Tibial nerve (tissue), 4 donors: ENCODE data around the gene KLF8. TPM values are rescaled to one million over a fixed set of nuclear protein-coding genes. Genes with fewer than 3 reads are reported as not detected.

Experiments
- DNase-seq, 2 donors: peaks; one replicate each; pipeline ENCODE4 v3.0.0-alpha.2; 2019; ENCODE audit warnings: low spot score in 2 of 2
- H3K27ac ChIP-seq, 4 donors: fragments of 200-600 bp; sonication (generic) in 3 of 4; one replicate each; pipeline ENCODE4 v1.5.1; 2017 to 2019; ENCODE audit warnings: mild to moderate bottlenecking in 1 of 4
- H3K27me3 ChIP-seq, 2 donors: fragments of 200-600 bp; sonication (generic) in 1 of 2; one replicate each; pipeline versions ENCODE4 v1.5.1 to v1.6.0; 2017 to 2019
- H3K36me3 ChIP-seq, 3 donors: fragments of 200-600 bp; sonication (generic); one replicate each; pipeline ENCODE4 v1.5.1; 2018 to 2019
- H3K4me1 ChIP-seq, 4 donors: fragments of 200-600 bp; sonication (generic) in 3 of 4; one replicate each; pipeline ENCODE4 v1.5.1; 2017 to 2019
- H3K4me3 ChIP-seq, 4 donors: fragments of 200-600 bp; sonication (generic) in 3 of 4; one replicate each; pipeline ENCODE4 v1.5.1; 2017 to 2019; ENCODE audit warnings: mild to moderate bottlenecking in 1 of 4, moderate library complexity in 1 of 4
- H3K9me3 ChIP-seq, 4 donors: fragments of 200-600 bp; sonication (generic) in 3 of 4; one replicate each; pipeline ENCODE4 v1.5.1; 2017 to 2019
- EP300 ChIP-seq, 2 donors: sonication (generic); formaldehyde crosslinking; IDR thresholded peaks; one replicate each; pipeline ENCODE4 v1.6.1; 2017; ENCODE audit warnings: antibody characterized with exemption in 2 of 2, mild to moderate bottlenecking in 1 of 2
- POLR2A ChIP-seq, 2 donors: fragments of 450-650 bp; IDR thresholded peaks; one replicate each; pipeline ENCODE4 v1.6.1; 2017; ENCODE audit warnings: antibody characterized with exemption in 2 of 2, mild to moderate bottlenecking in 2 of 2, moderate library complexity in 2 of 2
- WGBS, 2 donors: methylation state at CpG; one replicate each; pipeline ENCODE4 v1.1.5; 2018; 5-methylcytosine and 5-hydroxymethylcytosine counted together
- total RNA-seq, 4 donors: library from RNA; depleted of rRNA; stranded (reverse); fragments of >200 nt; gene quantifications; one replicate each; pipeline ENCODE4 v1.1.0, GENCODE V29; 2016
- TF ChIP-seq, protein P1 (sequence below), 5 experiments: fragments of 200-600 bp in 3 of 5; fragments of 450-650 bp in 2 of 5; sonication (generic) in 3 of 5; IDR thresholded peaks; one replicate each; pipeline ENCODE4 v1.5.1; 2016 to 2019; ENCODE audit warnings: antibody characterized with exemption in 5 of 5, mild to moderate bottlenecking in 3 of 5, moderate library complexity in 2 of 5

The KLF8 gene
- total RNA-seq, 4 donors from 2014 or later, result 20.5 to 28.8 (median 24.1) TPM

DNA sequence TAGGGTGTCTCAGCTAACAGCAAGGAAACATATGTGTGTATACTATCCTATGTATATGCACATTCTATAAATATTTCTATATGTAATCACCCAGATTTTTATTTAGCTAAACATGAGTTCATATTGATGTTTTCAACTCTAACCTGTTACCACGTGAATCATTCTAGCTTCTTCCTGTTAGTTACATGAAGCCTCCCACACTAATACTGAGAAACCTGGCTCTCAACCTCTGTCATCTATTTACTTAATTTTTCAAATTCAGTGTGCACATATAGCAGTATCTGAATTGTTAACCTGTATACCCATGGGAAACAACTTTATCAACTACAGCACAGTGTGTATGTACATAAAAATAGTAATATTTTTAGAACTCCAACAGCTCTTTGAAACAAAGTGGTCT lies 57.3 kb downstream of the KLF8 start:
- Histone ChIP-seq H3K36me3 (peaks cover 0 to 25% (median 0%) of the 10 kb centered on the region in 3 donors), H3K27ac (no peak overlapping the region), H3K27me3 (no peaks in the 10 kb centered on the region), H3K4me3 (no peak overlapping the region), H3K4me1 (no peaks in the 10 kb centered on the region), H3K9me3 (peaks cover 0 to 4% (median 0%) of the 10 kb centered on the region in 4 donors)
- TF ChIP-seq EP300 (IDR thresholded peaks at IDR 0.05), result no peak
- TF ChIP-seq, protein P1, sequence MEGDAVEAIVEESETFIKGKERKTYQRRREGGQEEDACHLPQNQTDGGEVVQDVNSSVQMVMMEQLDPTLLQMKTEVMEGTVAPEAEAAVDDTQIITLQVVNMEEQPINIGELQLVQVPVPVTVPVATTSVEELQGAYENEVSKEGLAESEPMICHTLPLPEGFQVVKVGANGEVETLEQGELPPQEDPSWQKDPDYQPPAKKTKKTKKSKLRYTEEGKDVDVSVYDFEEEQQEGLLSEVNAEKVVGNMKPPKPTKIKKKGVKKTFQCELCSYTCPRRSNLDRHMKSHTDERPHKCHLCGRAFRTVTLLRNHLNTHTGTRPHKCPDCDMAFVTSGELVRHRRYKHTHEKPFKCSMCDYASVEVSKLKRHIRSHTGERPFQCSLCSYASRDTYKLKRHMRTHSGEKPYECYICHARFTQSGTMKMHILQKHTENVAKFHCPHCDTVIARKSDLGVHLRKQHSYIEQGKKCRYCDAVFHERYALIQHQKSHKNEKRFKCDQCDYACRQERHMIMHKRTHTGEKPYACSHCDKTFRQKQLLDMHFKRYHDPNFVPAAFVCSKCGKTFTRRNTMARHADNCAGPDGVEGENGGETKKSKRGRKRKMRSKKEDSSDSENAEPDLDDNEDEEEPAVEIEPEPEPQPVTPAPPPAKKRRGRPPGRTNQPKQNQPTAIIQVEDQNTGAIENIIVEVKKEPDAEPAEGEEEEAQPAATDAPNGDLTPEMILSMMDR (IDR thresholded peaks at IDR 0.05), result no peak
- TF ChIP-seq POLR2A (IDR thresholded peaks at IDR 0.05), result no peak
- WGBS, 2 donors, result 63 to 100% methylated on average over 1 of the region's 1 CpG
- DNase-seq, result no peak

DNA sequence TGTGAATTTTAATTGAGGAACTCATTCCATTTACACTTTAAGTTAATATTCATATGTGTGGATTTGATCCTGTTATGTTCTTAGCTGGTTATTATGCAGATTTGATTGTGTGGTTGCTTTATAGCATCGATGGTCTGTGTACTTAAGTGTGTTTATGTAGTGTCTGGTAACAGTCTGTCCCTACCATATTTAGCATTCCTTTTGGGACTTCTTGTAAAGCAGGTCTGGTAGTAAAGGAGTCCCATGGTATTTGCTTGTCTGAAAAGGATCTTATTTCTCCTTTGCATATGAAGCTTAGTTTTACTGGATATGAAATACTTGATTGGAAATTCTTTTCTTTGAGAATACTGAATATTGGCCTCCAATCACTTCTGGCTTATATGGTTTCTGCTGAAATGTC lies 76.6 kb downstream of the KLF8 start:
- WGBS, 2 donors, result 70 to 82% methylated on average over 1 of the region's 1 CpG
- Histone ChIP-seq H3K9me3 (no peaks in the 10 kb centered on the region), H3K27me3 (no peaks in the 10 kb centered on the region), H3K36me3 (no peaks in the 10 kb centered on the region), H3K4me1 (no peaks in the 10 kb centered on the region), H3K27ac (no peak overlapping the region), H3K4me3 (no peak overlapping the region)
- no peak for TF ChIP-seq EP300 (IDR thresholded peaks at IDR 0.05)
- TF ChIP-seq, protein P1 (IDR thresholded peaks at IDR 0.05), result no peak
- no peak for TF ChIP-seq POLR2A (IDR thresholded peaks at IDR 0.05)
- DNase-seq, result no peak

DNA sequence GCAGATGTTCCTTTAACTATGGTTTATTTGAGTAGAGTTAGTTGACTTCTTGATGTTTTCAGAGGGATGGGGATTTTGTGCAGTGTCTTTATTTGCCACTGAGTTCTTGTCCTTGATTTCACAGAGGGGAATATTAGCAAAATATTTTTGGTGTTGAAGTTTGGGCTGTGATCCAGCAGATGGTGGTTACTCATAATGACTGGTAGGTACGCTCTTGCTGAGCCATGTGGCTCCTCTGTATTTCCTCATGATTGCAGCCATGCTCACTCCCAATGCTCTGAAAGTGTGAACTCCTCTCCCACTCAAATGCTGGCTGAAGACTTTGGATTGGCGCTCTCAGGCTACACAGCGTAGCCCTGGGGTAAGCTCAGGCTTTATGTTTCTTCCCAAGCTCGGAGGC lies 77.7 kb downstream of the KLF8 start:
- Histone ChIP-seq H3K27me3 (no peaks in the 10 kb centered on the region), H3K4me1 (no peaks in the 10 kb centered on the region), H3K9me3 (no peaks in the 10 kb centered on the region), H3K27ac (no peak overlapping the region), H3K4me3 (no peak overlapping the region), H3K36me3 (no peaks in the 10 kb centered on the region)
- TF ChIP-seq EP300 (IDR thresholded peaks at IDR 0.05) (no peak), POLR2A (IDR thresholded peaks at IDR 0.05) (no peak)
- TF ChIP-seq, protein P1 (IDR thresholded peaks at IDR 0.05), result no peak
- WGBS, 2 donors, result 71 to 88% methylated on average over 1 to 4 of the region's 4 CpGs
- no peak for DNase-seq

DNA sequence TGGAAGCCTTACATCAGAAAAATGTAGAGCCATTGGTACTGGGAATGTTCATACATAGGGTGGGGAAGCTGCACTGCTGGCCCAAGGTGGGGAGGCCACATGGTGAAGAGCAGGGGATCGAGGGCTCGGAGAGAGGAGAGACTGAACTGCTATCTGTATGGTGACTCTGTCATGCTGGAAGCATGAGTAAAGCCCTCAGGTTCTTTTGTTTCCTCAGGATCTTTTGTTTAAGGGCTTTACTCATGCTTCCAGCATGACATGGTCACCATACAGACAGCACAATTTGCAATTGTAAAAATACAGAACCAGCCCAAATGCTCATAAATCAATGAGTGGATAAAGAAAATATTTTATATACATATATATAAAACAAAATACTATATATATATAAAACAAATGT lies 78.4 kb downstream of the KLF8 start:
- no peak for DNase-seq
- TF ChIP-seq, protein P1 (IDR thresholded peaks at IDR 0.05), result no peak
- TF ChIP-seq EP300 (IDR thresholded peaks at IDR 0.05) (no peak), POLR2A (IDR thresholded peaks at IDR 0.05) (no peak)
- Histone ChIP-seq H3K36me3 (no peaks in the 10 kb centered on the region), H3K9me3 (no peaks in the 10 kb centered on the region), H3K4me3 (no peak overlapping the region), H3K4me1 (no peaks in the 10 kb centered on the region), H3K27me3 (no peaks in the 10 kb centered on the region), H3K27ac (no peak overlapping the region)
- WGBS, 2 donors, result 84 to 100% methylated on average over 2 of the region's 2 CpGs

DNA sequence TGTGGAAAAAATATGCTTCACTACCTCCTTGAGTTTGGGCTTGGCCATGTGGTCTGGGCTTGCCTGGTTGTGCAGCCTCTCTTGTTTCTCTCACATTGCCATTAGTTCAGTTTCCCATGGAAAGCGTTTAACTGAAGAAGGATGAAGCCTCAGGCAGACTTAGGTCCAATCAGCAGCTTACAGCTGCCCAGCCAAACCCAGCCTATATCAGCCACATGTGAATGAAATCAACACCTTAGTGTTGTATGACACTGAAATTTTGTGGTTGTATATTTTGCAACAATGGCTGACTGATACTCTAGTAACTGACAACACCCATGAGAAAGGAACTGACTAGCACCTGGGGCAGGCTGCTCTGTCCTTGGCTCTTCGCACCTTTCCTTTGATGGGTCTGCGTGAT lies 81.2 kb downstream of the KLF8 start:
- no peak for DNase-seq
- TF ChIP-seq POLR2A (IDR thresholded peaks at IDR 0.05) (no peak), EP300 (IDR thresholded peaks at IDR 0.05) (no peak)
- TF ChIP-seq, protein P1 (IDR thresholded peaks at IDR 0.05), result no peak
- H3K27ac ChIP-seq, result no peak overlapping the region
- no peaks in the 10 kb centered on the region for H3K27me3 ChIP-seq
- WGBS, 2 donors, result 75 to 100% methylated on average over 3 of the region's 3 CpGs
- no peaks in the 10 kb centered on the region for H3K4me1 ChIP-seq
- no peaks in the 10 kb centered on the region for H3K36me3 ChIP-seq
- H3K9me3 ChIP-seq, result no peaks in the 10 kb centered on the region
- no peak overlapping the region for H3K4me3 ChIP-seq
